HPDE6-E6E7 (cell line): Measurements from ENCODE around the gene HNF4A.
A peak's percentile ranks its signal among the peaks of the same experiment; 100 is the strongest.

Experiments
- DNase-seq: peaks from one replicate; pipeline ENCODE4 v3.0.0; 2011; ENCODE audit warnings: missing footprints; ENCODE audit errors: extremely low spot score

Gene HNF4A

DNA sequence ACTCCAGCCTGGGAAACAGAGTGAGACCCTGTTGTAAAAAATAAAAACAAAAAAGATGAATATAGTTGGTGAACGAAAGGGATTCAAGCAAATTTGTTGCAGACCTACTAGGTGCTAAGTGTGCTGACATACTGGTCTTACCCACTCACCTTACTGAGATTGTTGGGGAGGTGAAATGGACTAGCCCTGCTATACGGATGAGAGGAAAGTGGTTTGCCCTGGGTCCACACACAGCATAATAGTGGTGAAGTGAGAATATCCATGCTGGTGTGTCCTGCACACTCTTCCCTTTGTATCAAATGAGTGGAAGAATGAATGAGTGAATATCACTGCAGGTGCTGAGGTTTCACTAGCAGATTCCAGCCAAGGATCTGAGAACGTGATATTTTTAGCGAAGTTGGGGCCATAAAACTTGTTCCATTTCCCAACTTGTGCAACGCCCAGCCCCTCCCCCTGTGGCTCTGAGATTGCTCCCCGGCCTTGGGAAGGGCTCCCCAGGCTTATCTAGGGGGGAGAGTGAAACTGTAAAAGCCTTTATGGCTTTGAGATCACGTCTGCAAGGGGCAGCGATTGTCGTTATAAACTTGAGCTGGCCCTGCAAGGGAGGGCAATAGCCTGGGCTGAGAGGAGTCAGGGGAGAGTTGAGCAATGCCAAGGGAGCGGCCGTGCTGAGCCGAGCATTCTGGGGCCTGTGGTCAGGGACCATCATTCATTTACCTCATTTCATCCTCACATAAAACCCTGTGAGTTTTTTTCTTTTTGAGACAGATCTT, 87.0 kb downstream of the HNF4A start:
- no peak for DNase-seq

DNA sequence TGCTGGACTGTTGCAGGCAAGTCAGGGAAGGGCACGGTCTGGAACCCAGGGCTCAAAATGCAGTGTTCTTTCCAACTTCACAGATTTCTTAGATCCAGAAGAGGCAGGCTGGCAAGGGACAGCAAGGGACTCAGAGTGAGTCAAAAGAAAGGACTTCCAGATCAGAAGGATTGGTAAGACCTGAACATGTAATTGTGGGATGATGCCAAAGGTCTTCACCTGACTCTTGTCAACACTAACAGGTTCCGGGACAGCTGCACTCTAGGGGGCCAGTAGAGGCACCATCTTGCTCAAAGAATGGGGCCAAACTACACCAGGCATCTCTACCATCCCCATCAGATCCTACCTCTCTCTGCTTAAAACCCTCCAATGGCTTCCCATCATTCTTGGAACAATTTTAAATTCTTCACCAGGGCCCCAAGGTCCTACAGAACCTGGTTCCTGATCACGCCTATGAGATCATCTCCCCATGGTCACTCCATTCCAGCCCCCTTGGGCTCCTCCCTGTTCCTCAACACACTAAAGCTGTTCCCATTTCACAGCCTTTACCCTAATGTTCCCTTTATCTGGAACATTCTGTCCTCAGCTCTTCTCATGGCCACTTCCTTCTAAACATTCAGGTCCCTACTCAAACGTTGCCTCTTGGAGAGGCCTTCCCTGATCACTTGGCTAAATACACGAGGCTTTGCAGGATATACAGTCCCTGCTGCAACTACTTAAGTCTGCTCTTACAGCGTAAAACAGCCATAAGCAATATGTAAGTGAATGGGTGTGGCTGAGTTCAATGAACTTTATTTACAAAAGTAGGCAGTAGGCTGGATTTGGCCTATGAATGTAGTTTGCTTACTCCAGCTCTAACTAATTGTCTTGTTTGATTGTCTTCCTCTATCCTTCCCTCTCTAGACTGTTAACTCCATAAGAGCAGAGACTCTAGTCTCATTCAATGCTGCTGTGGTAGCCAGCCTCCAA, 90.5 kb downstream of the HNF4A start:
- DNase-seq: no peak

DNA sequence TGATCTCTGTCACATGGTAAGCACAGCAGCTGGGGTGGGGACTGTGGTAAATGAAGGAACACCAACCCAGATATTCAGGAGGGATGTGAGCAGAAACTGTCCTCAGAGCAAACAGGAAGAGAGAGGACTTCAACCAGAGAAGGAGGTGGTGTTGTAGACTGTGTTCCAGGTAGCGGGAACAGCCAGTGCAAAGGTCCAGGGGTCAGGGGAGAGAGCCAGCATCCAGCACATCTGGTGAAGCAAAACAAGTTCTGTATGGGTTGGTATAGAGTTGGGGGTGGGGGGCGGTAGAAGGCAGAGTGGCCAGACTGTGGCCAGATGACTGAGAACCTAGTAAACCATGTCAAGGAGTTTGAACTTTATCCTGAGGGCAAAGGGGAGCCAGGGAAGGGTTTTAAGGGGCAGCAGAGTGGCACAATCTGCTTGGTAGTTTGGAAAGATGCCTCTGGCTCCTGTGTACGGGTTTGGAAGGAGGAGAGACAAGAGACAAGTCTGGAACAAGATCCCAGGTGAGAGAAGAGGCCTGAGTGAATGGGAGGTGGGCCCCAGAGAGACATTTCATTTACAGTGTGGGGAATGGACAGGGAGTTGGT, 92.4 kb downstream of the HNF4A start:
- no peak for DNase-seq

DNA sequence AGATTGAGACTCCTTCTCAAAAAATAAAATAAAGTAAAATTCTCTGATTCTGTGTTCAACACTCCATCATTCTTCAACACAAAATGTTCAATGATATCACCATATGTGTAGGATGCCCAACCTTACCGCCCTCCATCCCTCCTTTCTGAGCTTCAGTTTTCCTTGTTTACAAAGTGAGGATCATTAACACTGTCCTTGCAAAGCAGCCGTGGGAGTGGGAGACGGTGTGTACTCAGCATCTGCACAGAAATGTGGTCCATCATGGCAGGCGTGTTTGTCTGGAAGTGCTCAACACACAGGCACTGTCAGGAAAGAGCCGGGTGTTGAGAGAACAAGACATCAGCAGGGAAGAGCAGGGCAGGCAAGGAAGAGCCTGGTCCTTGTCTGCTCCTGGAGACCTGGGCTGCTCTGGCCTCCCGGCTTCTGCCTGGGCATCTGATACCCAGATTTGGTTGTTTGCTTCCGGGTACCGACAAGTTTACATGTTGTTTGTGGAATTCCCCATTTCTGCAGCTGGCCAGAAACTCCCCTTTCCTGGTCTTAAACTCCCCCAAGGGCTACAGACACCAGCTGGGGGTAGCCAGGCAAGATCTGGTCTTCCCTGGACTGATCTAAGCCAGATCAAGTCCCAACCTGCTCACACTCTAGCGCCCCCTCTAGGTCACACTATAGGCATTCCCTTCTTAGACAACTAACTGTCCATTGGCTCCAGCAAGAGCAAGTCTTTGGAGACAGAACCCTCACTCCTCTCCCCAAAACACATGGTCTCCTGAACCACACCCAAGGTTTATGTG, 93.5 kb downstream of the HNF4A start:
- DNase-seq: no peak

DNA sequence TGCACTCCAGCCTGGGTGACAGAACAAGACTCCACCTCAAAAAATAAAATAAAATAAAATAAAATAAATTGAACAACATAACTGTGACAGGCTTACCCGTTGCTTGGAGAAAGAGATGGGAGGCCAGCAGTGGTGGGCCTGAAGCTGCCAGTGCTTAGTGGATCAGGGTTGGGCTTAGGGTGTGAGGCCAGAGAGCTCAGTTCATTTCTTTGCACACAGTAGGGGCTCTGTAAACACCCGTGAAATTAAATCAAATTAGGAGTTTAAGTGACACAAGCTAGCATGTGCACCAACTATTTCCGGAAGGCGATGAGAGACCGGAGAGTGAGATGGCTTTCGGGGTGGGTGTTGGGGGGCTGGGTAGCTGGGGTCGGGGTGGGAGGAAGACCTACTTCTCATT, 94.4 kb downstream of the HNF4A start:
- DNase-seq: no peak

DNA sequence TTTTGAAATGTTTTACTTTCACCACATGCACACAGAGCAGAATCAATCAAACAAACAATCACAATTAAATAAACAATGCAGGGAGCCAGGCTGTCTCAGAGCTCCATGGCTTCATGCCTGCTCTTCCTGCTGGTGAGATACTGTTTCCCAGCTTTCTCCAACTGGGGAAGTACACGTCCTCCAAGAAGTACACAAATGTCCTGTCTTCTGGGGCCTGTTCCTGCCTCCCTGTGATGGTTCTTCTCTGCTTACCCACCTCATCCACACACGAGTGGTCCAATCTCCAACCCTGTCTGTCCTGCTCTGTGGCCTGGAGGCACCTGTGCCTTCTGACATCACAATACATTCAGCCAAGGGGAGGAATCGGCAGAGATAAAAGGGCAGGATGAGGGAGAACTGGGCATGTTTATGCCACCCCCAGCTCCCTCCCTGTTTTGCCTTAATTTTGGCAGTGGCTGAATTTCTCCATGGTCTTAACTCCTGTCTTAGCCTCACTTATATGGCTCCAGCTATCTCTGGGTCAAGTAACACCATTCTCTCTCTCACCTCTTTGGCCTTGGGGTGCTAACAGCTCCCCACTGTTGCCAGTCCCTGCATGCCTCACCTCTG, 94.9 kb downstream of the HNF4A start:
- DNase-seq: no peak

DNA sequence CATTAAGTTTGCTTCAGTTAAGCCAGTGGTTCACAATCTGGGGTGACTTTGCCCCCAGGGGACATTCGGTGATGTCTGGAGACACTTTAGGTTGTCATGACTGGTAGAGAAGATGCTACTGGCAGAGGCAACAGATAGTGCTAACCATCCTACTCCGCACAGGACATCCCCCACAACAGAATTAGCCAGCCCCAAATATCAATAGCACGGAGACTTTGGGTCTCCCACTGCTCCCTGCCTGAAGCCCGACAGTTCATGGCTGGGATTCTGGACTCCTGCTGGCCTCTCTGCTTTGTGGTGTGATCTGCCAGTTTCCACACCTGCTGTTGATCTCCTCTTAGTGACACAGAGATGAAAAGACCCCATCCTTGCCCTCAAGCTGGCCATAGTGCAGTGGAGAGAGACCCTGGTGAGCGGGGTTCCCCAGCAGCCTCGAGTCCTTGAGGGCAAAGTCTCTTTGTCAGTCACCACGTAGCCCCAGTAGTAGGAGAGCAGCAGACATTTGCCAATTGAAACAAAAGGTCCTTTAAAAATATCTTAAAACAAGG, 95.5 kb downstream of the HNF4A start:
- no peak for DNase-seq

DNA sequence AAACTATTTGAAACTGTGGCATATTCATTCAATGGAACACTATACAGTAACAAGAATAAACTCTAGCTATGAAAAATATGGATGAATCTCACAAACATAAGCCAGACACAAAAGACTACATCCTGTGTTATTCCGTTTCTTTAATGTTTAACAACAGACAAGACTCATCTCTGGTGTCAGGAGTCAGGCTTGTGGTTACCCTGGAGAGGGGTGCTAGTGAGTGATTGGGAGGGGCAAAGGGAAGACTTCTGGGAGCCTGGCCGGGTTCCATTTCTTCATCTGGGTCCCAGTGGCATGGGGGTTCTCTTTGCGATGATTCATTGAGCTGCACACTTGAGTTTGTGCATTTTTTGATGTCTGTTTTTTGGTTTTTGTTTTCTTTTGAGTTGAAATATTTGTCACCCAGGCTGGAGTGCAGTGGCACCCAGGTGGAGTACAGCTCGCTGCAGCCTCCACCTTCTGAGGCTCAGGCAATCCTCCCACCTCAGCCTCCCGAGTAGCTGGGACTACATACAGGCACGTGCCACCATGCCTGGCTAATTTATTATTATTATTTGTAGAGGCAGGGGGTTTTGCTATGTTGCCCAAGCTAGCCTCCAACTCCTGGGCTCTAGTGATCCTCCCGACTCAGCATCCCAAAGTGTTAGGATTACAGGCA, 98.9 kb downstream of the HNF4A start:
- no peak for DNase-seq

DNA sequence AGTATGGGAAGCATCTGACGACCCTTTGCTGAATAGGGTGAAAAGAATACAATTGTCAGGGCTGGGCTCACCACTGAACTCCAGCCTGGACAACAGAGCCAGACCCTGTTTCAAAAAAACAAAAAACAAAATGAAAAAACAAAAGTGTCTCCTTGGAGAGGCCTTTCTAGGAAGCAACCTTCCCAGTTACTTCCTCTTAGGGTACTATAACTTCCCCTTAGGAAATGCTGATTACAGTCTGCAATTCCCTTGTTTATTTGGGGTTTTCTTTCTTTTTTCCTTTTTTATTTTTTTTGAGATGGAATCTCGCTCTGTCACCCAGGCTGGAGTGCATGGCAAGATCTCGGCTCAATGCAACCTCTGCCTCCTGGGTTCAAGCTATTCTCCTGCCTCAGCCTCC, 99.6 kb downstream of the HNF4A start:
- DNase-seq: no peak

DNA sequence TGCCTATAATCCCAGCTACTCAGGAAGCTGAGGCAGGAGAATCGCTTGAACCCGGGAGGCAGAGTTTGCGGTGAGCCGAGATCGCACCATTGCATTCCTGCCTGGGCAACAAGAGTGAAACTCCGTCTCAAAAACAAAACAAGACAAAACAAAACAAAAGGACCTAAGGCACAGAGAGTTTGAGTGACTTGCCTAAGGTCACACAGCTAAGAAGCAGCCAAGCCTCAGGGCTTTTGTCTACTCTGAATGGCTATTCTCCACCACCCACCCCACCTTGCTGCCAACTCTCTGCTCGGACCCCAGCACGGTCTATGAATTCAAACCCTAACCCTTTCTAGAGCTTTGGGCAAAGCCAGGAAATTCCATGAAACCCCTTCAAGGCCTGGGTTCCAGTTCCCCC, 101.1 kb downstream of the HNF4A start:
- DNase-seq: no peak

DNA sequence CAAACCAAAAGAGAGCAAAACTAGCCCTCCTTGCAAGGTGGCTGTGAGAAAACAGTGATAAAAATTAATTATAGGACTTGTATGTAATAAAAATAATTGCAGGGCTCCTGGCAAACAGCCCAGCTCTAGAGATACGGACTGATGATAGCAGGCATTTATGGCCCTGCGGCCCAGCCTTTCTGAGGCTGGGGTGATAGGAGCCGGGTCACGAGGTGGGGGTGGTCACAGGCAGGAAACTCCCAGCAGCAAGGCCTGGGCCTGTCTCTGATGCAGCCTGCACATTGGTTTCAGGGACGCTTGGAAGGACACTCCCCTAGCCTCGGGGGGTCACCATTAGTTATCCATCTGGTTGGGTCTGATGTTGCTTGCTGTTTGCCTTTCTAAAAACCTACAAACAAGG, 101.5 kb downstream of the HNF4A start:
- DNase-seq: no peak

DNA sequence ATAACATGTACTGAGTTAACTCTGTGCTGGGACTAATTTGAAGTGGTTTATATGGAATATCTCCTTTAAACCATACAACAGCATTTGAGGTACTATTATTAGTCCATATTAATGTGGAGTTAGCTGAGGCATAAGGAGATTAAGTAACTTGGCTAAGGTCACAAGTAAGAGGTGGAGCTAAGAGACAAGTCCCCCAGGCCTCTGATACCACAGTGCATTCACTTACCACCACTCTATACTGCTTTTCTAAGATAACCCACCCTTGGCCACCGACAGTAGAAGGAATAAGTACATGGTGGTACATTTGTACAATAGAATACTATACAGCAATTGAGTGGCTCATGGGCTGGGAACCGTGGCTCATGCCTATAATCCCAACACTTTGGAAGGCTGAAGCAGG, 103.8 kb downstream of the HNF4A start:
- no peak for DNase-seq

DNA sequence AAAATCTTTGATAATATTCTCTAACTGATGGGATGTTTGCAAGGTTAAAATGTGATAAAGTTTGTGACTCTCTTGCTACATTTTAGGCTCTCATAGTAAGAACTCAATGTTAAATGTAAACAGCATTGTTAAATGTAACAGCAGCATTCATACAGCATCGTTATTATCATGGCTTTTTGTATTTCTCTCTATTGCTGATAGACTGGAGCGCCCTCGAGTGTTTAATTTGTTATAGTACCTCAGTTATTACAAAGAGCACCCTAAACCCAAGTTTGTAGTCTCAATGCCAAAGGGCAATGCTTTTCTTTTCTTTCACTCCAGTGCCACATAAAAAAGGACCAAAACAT, 105.3 kb downstream of the HNF4A start:
- DNase-seq: peak; percentile 67

DNA sequence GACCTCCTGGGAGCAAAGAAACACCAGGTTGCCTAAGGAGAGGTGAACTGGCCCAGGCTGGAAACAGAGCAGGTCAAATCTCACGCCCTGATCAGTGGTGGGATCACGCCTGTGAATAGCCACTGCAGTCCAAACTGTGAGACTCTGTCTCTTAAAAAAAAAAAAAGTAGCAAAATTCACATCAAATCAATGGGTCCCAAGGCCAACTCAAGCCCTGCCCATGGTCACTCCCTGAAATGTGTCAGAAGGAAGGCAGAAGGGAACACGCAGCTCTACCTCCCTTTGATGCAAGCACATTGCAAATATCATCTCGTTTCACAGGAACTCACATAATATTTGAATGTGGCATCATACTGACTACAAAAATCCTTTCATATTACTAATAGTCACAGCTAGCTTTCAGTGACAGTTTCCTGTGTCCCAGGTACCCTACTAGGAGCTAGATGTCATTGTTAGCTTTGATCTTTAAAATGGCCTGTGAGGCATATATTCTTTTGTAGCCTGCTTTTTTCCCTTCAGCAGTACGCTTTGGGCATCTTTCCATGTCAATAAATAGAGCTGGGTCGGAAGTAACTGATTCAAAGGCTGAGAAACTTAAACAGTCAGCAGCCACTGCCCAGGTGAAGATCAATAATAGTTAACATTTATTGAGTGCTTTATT, 105.8 kb downstream of the HNF4A start:
- no peak for DNase-seq

DNA sequence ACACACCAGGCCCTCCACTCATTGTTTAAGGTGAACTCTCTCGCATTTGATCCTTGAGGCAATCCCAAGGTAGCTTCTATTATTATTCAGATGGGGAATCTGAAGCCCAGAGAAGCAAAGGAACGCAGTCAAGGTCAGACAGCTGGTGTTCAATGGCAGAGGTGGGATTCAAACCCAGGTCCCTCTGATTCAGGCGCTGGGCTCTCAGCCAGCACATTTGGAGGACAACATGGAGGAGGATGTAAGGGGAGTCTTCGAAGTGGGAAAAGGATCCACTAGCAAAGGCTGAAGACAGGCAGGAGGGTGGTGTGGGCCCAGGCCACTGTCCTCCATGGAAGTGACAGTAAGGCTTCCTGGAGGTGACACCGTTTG, 106.3 kb downstream of the HNF4A start:
- no peak for DNase-seq

DNA sequence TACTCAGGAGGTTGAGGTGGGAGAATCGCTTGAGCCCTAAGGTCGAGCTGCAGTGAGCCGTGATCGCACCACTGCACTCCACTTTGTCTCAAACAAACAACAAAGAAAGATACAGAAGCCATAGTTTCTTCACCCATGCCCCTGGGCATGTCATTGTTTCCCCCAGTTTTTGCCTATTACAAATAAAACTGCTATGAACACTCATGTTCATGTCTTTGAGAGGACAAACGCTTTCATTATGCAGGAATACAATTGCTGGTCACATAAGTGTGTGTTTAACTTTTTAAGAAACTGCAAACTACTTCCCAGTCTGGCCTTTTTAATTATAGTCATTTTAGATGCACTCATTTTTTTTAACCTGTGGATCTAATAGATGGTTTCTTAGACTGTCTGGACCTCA, 108.0 kb downstream of the HNF4A start:
- no peak for DNase-seq

DNA sequence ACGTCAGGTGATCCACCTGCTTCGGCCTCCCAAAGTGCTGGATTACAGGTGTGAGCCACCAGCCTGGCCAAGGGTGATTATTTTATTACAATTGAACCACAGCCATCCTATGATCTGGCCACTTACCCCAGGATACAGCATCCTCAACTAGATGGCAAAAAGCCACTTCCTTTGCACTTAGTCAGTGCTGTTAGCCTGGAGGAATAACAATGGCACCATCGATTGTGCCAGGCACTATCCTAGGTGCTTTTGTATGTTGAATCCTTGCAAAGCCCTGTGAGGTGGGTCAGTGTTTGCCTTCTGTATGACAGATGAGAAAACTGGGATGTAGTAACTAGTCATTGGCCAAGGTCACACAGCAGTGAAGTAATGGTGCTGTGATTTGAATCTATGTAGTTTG, 109.0 kb downstream of the HNF4A start:
- no peak for DNase-seq

DNA sequence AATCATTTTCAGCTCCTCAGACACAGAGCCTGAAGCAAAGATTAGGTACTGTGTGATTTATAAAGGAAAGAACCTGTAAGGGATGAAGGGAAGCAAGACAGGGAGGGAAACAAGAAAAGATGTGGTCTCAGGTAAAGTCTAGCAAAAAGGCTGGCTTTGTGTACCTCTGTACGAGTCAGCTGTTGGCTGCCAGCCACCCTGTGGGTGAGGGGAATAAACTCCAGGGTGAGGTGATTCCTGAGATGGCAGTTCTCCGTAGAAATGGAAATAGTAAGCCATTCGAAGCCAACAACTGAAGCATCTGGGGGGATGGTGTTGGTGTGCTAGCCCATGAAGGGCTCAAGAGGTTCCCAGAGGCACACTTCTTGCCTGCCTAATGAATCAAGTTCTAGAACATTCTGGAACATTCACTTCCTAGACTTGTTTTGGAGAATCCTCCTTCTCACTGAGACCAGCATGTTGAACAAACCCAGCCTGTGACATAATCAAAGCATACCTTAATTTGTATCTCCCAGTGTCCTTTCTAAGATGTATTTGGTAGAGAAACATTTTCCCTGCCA, 109.6 kb downstream of the HNF4A start:
- DNase-seq: no peak

DNA sequence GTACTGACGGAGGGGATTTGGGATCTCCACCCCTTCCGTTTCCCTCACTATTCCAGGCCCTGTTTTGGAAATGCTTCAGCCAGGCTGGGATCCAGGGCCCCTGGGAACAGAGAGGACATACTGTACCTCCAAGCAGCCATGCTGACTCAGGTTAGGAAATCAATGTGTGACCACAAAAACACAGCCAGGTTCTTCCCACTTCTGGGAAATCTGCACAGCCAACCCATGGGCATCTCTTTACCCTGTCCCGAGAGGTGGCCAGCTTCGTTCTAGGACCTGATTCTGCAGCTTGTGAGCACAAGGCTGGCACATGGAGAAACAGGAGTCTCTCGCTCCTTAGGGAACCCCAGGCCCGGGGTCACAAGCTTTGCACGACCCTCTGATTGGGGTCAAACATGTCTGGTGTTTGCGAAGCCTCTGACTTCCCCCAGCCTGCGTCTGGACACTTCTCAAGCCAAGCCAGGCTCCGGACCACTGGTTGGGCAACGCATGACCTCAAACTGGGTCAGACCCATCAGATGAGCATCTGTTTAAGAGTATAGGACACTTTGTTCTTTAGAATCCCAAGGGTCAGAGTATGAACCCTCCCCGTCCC, 111.9 kb downstream of the HNF4A start:
- no peak for DNase-seq
